Activated naive CD8-positive, alpha-beta T cell treated with anti-CD3 and anti-CD28 coated beads, Interleukin-2, amount 50 U/mL, for 16 hours (primary cell): ENCODE measurements around the gene LRRC73.
"Not testable (repeated sequence)": the region's sequence is repeated elsewhere in the genome, so short reads cannot be mapped to it uniquely, and the experiment has no call there.

Source experiments
- DNase-seq: peaks from one replicate; pipeline ENCODE4 v3.0.0-alpha.2; 2020; ENCODE audit warnings: low read depth, low spot score

The LRRC73 gene

GRCh38 chr6:43464337-43464736, 45.8 kb downstream of the LRRC73 start:
- DNase-seq = no peak

- no peak for DNase-seq
These were observed 48.2 kb downstream of the LRRC73 start for GRCh38 chr6:43461936-43462335.

GRCh38 chr6:43460032-43460431, 50.1 kb downstream of the LRRC73 start:
- no peak for DNase-seq

DNA sequence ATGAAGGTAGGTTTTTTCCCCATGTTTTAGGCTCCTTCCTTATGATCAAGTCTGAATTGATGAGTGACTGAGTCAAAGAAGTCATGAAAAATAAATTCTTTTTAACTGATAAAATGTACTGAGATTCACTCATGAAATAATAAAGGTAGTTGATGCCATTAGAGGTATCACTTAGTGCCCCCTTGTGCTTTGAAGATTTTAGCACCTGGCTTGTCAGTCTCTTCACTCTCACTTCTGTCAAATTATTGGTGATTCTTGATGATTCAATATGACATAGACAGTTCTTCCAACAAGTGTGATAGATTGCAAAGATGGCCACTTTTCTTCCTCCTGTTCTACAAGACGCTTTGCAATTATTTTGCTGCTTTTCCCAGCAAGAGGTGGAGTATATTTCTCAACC, 50.6 kb downstream of the LRRC73 start:
- DNase-seq = no peak

GRCh38 chr6:43458154-43458553, 52.0 kb downstream of the LRRC73 start:
- not testable (repeated sequence) for DNase-seq

DNA sequence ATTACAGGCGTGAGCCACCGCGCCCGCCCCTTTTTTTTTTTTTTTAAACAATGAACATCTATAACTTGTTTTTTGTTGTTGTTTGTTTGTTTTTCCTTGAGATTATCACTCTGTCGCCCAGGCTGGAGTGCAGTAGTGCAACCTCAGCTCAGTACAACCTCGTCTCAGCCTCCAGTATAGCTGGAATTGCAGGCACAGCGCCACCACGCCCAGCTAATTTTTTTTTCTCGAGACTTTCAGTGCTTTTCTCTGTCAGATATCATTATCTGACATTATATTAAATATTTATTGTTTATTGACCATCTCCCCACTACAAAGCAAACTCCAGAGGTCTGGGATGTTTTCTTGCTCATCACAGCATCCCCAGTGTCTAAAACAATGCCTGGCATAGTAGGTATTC, 52.5 kb downstream of the LRRC73 start:
- no peak for DNase-seq
